Spleen (tissue), 11 donors: ENCODE data around the gene NFS1. TPM values are rescaled to one million over a fixed set of nuclear protein-coding genes. Genes with fewer than 3 reads are reported as not detected.
"Not testable (repeated sequence)": the region's sequence is repeated elsewhere in the genome, so short reads cannot be mapped to it uniquely, and the experiment has no call there.

Experiments
- DNase-seq: peaks from one replicate; pipeline ENCODE4 v3.0.0-alpha.2; 2020
- H3K27ac ChIP-seq, 8 donors: fragments of 200-600 bp; sonication (generic) in 7 of 8; 1 replicate in 4 of 8; 2 replicates in 4 of 8; pipeline versions ENCODE4 v1.5.0 to v1.8.0; 2016 to 2021; ENCODE audit warnings: inconsistent platforms in 4 of 8, mild to moderate bottlenecking in 4 of 8, moderate library complexity in 1 of 8
- H3K27me3 ChIP-seq, 7 donors: fragments of 200-600 bp; sonication (generic) in 6 of 7; replicated peaks in 1 of 7; 1 replicate in 4 of 7; 2 replicates in 3 of 7; pipeline versions ENCODE4 v1.5.0 to v1.8.0; 2016 to 2021; ENCODE audit warnings: inconsistent platforms in 3 of 7, mild to moderate bottlenecking in 1 of 7
- H3K36me3 ChIP-seq, 6 donors: fragments of 200-600 bp; sonication (generic) in 5 of 6; 1 replicate in 4 of 6; 2 replicates in 2 of 6; pipeline versions ENCODE4 v1.5.0 to v1.8.0; 2016 to 2021; ENCODE audit warnings: inconsistent platforms in 2 of 6
- H3K4me1 ChIP-seq, 6 donors: fragments of 200-600 bp; sonication (generic) in 5 of 6; 1 replicate in 3 of 6; 2 replicates in 3 of 6; pipeline versions ENCODE4 v1.5.0 to v1.8.0; 2016 to 2021; ENCODE audit warnings: inconsistent platforms in 3 of 6
- H3K4me3 ChIP-seq, 8 donors: fragments of 200-600 bp; sonication (generic) in 7 of 8; 1 replicate in 4 of 8; 2 replicates in 4 of 8; pipeline versions ENCODE4 v1.5.0 to v1.8.0; 2016 to 2021; ENCODE audit warnings: inconsistent platforms in 4 of 8, mild to moderate bottlenecking in 4 of 8, moderate library complexity in 2 of 8
- H3K9me3 ChIP-seq, 8 donors: fragments of 200-600 bp; sonication (generic) in 7 of 8; 1 replicate in 4 of 8; 2 replicates in 4 of 8; pipeline versions ENCODE4 v1.5.0 to v1.8.0; 2016 to 2021; ENCODE audit warnings: inconsistent platforms in 4 of 8
- POLR2A ChIP-seq, 3 donors: fragments of 450-650 bp; IDR thresholded peaks; one replicate each; pipeline ENCODE4 v1.5.1; 2017; ENCODE audit warnings: antibody characterized with exemption in 3 of 3, mild to moderate bottlenecking in 1 of 3
- POLR2AphosphoS5 ChIP-seq, 3 donors: sonication (generic); formaldehyde crosslinking; IDR thresholded peaks; one replicate each; pipeline ENCODE4 v1.5.1; 2017; ENCODE audit warnings: antibody characterized with exemption in 3 of 3
- WGBS, 5 donors: extraction: QIAGEN DNeasy Blood & Tissue Kit in 3 of 5; methylation state at CpG; one replicate each; pipeline versions ENCODE4 v1.1.5 to v1.1.7; 2013 to 2018; 5-methylcytosine and 5-hydroxymethylcytosine counted together
- intact Hi-C: fragments of 100-400 bp; cut with DNase I; formaldehyde crosslinking; loops from one replicate; pipeline ENCODE4 v1.15.0; 2023; ENCODE audit warnings: low total_unique reads
- polyA plus RNA-seq, 3 donors: library from polyadenylated mRNA; stranded (reverse); fragments of 200-250 nt; gene quantifications; one replicate each; pipeline ENCODE4 v1.2.1, GENCODE V29; 2013
- total RNA-seq, 7 donors: library from RNA; depleted of rRNA in 3 of 7; stranded (reverse); fragments of >200 nt in 3 of 7; fragmentation: NEBNext Ultra II Directional in 4 of 7; extraction: Animal tissue kit (Norgen Biotek cat#: 25700) in 4 of 7; gene quantifications; one replicate each; pipeline versions ENCODE4 v1.1.0 to v1.2.1, GENCODE V29; 2016 to 2021
- TF ChIP-seq, protein P1 (sequence below), 11 experiments: fragments of 200-600 bp in 7 of 11; fragments of 450-650 bp in 4 of 11; sonication (generic) in 4 of 11; IDR thresholded peaks in 8 of 11; conservative IDR thresholded peaks in 3 of 11; 1 replicate in 7 of 11; 2 replicates in 4 of 11; pipeline versions ENCODE4 v1.4.0 to v1.8.0; 2016 to 2021; ENCODE audit warnings: antibody characterized with exemption in 11 of 11, inconsistent platforms in 4 of 11, mild to moderate bottlenecking in 1 of 11
- donor health status: healthy with polysubstance abuse.
- donor health status: DM: no; HTN: no; CAD: no; lungs with moderate emphysema.
- donor health status: DM: no; HTN: no; CAD: no.
- donor health status: Bipolar disorder and iron deficiency.
- donor health status: healthy.
- donor health status: DM: no; HTN: no; CAD: no.
- donor health status: DM: yes; HTN: yes; CAD: no.

Gene NFS1
- total and polyA plus RNA-seq, 10 donors: 21.3 to 40.8 (median 25.7) TPM

DNA sequence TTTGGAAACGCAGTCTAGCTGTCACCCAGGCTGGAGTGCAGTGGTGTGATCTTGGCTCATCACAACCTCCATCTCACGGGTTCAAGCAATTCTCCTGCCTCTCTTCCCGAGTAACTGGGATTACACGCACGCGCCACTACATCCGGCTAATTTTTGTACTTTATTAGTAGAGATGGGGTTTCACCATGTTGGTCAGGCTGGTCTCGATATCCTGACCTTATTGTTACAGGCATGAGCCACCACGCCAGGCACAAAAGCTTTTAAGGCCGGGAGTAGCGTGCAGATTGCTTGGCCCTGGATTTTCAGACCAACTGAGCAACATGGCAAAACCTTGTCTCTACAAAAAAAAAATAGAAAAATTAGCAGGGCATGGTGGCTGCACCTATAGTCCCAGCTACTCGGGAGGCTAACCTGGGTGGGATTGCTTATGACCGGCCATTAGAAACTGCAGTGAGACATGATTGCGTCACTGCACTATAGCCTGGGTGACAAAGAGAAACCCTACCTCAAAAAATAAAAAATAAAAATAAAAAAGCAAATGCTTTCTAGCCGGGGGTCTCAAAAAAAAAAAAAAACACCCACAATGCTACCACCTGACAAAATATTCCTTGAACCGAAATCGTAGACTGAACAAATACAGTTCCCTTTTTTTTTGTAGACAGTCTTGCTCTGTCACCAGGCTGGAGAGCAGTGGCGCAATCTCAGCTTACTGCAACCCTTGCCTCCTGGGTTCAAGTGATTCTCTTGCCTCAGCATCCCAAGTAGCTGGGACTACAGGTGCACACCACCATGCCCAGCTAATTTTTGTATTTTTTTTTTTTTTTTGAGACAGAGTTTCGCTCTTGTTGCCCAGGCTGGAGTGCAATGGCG lies 27.9 kb upstream of the NFS1 start:
- Histone ChIP-seq H3K27me3 (no peaks in the 10 kb centered on the region), H3K4me3 (no peak overlapping the region), H3K27ac (peak overlapping the region in 2 of 8 donors; percentile 26 to 43), H3K4me1 (peaks cover 26 to 88% (median 47%) of the 10 kb centered on the region in 6 donors), H3K9me3 (no peaks in the 10 kb centered on the region), H3K36me3 (peaks cover 10 to 100% (median 99%) of the 10 kb centered on the region in 6 donors)
- TF ChIP-seq POLR2A (IDR thresholded peaks at IDR 0.05) (no peak), POLR2AphosphoS5 (IDR thresholded peaks at IDR 0.05) (peak in 1 of 3 donors; percentile 42)
- intact Hi-C loops: no loop called here
- DNase-seq: no peak
- 88 to 93% (median 91%) methylated on average over 20 of the region's 20 CpGs for WGBS, 5 donors

DNA sequence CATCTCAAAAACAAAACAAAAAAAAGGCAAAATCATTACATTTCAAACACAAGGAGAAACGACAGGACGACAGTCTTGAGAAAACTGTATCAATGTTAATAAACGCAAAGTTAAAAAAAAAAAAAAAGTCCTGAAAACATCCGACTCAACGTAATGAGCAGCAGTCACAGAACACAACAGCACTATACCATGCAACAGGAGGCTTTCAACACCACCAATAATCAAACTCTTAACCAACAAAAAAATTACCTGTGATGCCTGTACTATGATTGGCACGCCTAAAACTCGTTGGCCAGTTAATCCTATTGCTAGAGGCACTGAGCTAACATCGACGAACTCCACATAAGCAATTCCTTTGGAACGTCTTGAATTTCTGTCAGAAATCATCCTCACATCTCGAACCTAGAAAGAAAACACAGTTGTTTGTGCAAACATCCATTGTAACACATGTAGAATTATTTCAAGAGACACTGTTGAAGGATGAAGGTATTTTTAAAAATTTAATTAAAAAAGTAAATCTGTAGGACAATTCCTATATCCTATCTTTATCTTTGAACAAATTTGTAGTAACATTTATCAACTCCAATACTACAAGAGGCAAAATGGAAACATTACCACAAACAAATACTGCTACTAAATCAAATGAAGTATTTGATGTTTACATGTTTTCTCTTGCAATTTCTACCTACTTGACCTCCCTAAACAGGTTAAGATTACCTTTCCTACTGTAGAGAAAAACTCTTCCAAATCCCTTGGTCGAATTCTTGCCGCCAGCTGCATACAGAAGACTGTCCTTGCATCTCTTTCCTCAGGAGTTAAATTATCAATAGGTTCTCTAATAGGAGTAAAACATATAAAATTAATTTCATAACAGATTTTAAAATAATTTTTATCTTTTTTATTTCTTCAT lies 25.4 kb upstream of the NFS1 start:
- DNase-seq: no peak
- TF ChIP-seq POLR2AphosphoS5 (IDR thresholded peaks at IDR 0.05): peak in 1 of 3 donors; percentile 40
- no peak for TF ChIP-seq POLR2A (IDR thresholded peaks at IDR 0.05)
- TF ChIP-seq, protein P1, sequence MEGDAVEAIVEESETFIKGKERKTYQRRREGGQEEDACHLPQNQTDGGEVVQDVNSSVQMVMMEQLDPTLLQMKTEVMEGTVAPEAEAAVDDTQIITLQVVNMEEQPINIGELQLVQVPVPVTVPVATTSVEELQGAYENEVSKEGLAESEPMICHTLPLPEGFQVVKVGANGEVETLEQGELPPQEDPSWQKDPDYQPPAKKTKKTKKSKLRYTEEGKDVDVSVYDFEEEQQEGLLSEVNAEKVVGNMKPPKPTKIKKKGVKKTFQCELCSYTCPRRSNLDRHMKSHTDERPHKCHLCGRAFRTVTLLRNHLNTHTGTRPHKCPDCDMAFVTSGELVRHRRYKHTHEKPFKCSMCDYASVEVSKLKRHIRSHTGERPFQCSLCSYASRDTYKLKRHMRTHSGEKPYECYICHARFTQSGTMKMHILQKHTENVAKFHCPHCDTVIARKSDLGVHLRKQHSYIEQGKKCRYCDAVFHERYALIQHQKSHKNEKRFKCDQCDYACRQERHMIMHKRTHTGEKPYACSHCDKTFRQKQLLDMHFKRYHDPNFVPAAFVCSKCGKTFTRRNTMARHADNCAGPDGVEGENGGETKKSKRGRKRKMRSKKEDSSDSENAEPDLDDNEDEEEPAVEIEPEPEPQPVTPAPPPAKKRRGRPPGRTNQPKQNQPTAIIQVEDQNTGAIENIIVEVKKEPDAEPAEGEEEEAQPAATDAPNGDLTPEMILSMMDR (IDR thresholded peaks at IDR 0.05 in 8 of 11, conservative IDR thresholded peaks at IDR 0.05 in 3 of 11): no peak
- H3K4me1 ChIP-seq: peaks cover 7 to 88% (median 26%) of the 10 kb centered on the region in 6 donors
- H3K27me3 ChIP-seq: no peaks in the 10 kb centered on the region
- intact Hi-C loops: no loop called here
- H3K27ac ChIP-seq: no peak overlapping the region
- H3K36me3 ChIP-seq: peaks cover 10 to 100% (median 100%) of the 10 kb centered on the region in 6 donors
- WGBS, 5 donors: 83 to 92% (median 88%) methylated on average over 12 to 13 of the region's 13 CpGs
- H3K9me3 ChIP-seq: no peaks in the 10 kb centered on the region
- no peak overlapping the region for H3K4me3 ChIP-seq

DNA sequence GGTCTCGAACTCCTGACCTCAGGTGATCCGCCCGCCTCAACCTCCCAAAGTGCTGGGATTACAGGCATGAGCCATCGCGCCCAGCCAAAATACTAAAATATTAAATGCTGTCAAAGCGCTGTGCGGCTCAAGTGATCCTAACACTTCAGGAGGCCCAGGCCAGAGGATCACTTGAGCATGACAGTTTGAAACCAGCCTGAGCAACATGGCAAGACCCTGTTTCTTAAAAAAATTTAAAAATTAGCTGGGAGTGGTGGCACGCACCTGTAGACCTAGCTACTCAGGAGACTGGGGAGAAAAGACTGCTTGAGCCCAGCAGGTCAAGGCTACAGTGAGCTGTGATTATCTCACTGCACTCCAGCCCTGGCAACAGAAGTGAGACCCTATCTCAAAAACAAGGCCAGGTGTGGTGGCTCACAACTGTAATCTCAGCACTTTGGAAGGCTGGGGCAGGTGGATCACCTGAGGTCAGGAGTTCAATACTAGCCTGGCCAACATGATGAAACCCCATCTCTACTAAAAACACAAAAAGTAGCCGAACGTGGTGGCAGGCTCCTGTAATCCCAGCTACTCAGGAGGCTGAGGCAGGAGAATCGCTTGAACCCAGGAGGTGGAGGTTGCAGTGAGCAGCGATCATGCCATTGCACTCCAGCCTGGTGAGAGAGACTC lies 24.6 kb upstream of the NFS1 start:
- H3K36me3 ChIP-seq: peaks cover 7 to 100% (median 100%) of the 10 kb centered on the region in 6 donors
- WGBS, 5 donors: 92 to 97% (median 96%) methylated on average over 9 to 12 of the region's 12 CpGs

DNA sequence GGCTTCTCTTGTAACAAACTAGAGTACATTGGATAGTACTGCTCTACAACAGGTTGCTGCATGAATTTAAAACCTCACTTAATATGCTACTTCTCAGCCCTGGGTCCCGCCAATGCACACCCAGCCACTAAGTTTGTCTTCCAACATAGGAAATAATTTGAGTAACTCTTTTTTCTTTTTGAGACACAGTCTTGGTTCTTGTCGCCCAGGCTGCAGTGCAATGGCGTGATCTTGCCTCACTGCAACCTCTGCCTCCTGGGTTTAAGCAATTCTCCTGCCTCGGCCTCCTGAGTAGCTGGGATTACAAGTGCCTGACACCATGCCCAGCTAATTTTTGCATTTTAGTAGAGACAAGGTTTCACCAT lies 24.1 kb upstream of the NFS1 start:
- H3K4me3 ChIP-seq, DNase-seq, H3K27me3 ChIP-seq, H3K9me3 ChIP-seq, H3K27ac ChIP-seq, intact Hi-C loops: not testable (repeated sequence)
- WGBS, 5 donors: 70 to 87% (median 78%) methylated on average over 4 of the region's 4 CpGs
- peaks cover 0 to 88% (median 24%) of the 10 kb centered on the region in 6 donors for H3K4me1 ChIP-seq
- H3K36me3 ChIP-seq: peaks cover 5 to 100% (median 100%) of the 10 kb centered on the region in 6 donors
- peak in 1 of 3 donors; percentile 8 for TF ChIP-seq POLR2AphosphoS5 (IDR thresholded peaks at IDR 0.05)

More for the DNA sequence above, 24.6 kb upstream of the NFS1 start:
- peak in 1 of 3 donors; percentile 23 for TF ChIP-seq POLR2AphosphoS5 (IDR thresholded peaks at IDR 0.05)
- H3K27ac ChIP-seq, DNase-seq, H3K4me3 ChIP-seq, H3K27me3 ChIP-seq, intact Hi-C loops, H3K9me3 ChIP-seq: not testable (repeated sequence)
- peaks cover 0 to 88% (median 23%) of the 10 kb centered on the region in 6 donors for H3K4me1 ChIP-seq

DNA sequence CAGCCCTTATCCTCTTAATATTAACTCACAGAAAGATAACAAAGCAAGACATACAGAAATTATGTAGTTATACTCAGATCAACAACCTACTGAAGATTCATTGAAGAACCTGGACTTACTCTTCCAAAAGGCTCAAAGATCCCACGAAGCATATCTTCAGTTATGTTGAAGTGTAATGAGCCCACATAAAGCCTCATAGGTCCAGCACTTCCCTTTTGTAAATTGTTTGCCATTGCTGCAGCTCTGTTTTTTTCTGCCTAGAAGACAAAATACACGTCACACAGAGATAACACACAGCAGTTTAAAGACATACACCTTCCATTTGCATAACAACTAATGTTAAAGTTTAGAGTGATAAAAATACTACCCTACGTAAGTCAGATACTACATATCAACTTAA lies 22.5 kb upstream of the NFS1 start:
- intact Hi-C loops: no loop called here
- no peak for DNase-seq
- no peaks in the 10 kb centered on the region for H3K9me3 ChIP-seq
- no peak for TF ChIP-seq POLR2AphosphoS5 (IDR thresholded peaks at IDR 0.05)
- TF ChIP-seq, protein P1 (IDR thresholded peaks at IDR 0.05 in 8 of 11, conservative IDR thresholded peaks at IDR 0.05 in 3 of 11): no peak
- no peak for TF ChIP-seq POLR2A (IDR thresholded peaks at IDR 0.05)
- no peaks in the 10 kb centered on the region for H3K27me3 ChIP-seq
- H3K36me3 ChIP-seq: peaks cover 3 to 100% (median 100%) of the 10 kb centered on the region in 6 donors
- no peak overlapping the region for H3K27ac ChIP-seq
- no peak overlapping the region for H3K4me3 ChIP-seq
- 76 to 89% (median 84%) methylated on average over 3 of the region's 3 CpGs for WGBS, 5 donors
- peaks cover 3 to 91% (median 23%) of the 10 kb centered on the region in 6 donors for H3K4me1 ChIP-seq
